OCI-LY7 (cell line): ENCODE results near the gene CABP7.

Experiments used
- CTCF ChIP-seq: fragments of 200-600 bp; sonication (generic); conservative IDR thresholded peaks from 2 replicates; pipeline ENCODE4 v1.5.1; 2014; ENCODE audit warnings: mild to moderate bottlenecking, antibody characterized with exemption, low read length, moderate library complexity, mixed read lengths
- EZH2phosphoT487 ChIP-seq: fragments of 200-600 bp; sonication (generic); IDR thresholded peaks from 2 replicates; pipeline ENCODE4 v1.6.1; 2018; ENCODE audit warnings: low read depth, borderline replicate concordance, mild to moderate bottlenecking, mixed run types, antibody characterized with exemption, low read length, moderate library complexity, mixed read lengths

GRCh38 chr22:29673361-29674066 lies 46.3 kb upstream of the CABP7 start:
- TF ChIP-seq CTCF (no peak), EZH2phosphoT487 (no peak)
